ENCODE data around the gene ADORA2A. TPM values are rescaled to one million over a fixed set of nuclear protein-coding genes. Genes with fewer than 3 reads are reported as not detected.

The ADORA2A gene
- total and polyA plus RNA-seq, 4 donors, result 5.5 to 54.9 (median 22.8) TPM

DNA sequence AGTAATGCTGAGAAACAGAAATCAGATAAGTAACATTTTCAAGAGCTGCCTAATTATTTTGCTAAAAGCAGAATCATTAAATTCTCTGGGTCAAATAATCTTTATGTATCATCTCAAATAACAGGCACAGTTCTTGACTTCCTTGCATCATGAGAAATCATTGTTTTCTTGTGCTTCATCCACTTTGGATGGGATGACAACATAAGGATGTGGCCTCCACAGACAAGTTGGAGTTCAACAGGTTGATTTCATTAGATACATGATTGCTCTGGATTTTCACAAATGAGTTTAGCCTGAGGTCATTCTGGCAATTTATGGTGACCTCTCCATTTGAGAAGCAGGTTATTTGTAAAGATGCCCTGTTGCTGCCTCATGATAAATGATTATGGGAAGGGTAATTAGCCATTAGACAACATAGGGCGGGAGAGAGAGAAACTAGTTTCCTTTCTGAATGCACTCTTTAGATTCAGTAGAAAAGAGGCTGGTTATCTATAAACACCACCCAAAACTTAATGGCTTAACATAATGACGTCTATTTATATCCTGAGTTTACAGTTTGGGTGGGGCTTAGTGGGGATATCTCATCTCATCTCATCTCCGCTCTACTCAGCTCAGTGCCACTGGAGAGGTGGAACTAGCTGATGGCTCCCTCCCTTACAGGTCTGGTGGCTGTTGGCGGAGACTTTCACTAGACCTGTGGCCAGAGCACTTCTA, 35.0 kb upstream of the ADORA2A start:
- WGBS, 2 donors, result 75 to 80% methylated on average over 4 of the region's 4 CpGs
- ATAC-seq (ENCODE audit: insufficient read depth, low FRiP score) (no peak), DNase-seq (no peak)
- H3K9ac ChIP-seq (ENCODE audit: insufficient read depth in 1 of 2, low read length in 2 of 2), result no peak overlapping the region
- peaks cover 5 to 38% (median 7%) of the 10 kb centered on the region in 4 donors for H3K36me3 ChIP-seq (ENCODE audit: control insufficient read depth in 4 of 4, insufficient read depth in 4 of 4, low read length in 4 of 4)
- TF ChIP-seq, protein P1, sequence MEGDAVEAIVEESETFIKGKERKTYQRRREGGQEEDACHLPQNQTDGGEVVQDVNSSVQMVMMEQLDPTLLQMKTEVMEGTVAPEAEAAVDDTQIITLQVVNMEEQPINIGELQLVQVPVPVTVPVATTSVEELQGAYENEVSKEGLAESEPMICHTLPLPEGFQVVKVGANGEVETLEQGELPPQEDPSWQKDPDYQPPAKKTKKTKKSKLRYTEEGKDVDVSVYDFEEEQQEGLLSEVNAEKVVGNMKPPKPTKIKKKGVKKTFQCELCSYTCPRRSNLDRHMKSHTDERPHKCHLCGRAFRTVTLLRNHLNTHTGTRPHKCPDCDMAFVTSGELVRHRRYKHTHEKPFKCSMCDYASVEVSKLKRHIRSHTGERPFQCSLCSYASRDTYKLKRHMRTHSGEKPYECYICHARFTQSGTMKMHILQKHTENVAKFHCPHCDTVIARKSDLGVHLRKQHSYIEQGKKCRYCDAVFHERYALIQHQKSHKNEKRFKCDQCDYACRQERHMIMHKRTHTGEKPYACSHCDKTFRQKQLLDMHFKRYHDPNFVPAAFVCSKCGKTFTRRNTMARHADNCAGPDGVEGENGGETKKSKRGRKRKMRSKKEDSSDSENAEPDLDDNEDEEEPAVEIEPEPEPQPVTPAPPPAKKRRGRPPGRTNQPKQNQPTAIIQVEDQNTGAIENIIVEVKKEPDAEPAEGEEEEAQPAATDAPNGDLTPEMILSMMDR (IDR thresholded peaks at IDR 0.05; ENCODE audit: control extremely low read depth, extremely low read depth), result no peak
- H3K4me1 ChIP-seq (ENCODE audit: control insufficient read depth in 5 of 5, insufficient read depth in 5 of 5, low read length in 5 of 5), result peaks cover 6 to 36% (median 18%) of the 10 kb centered on the region in 5 donors
- H3K9me3 ChIP-seq (ENCODE audit: control insufficient read depth in 4 of 4, insufficient read depth in 3 of 4, low read length in 3 of 4), result peaks cover 0 to 3% (median 0%) of the 10 kb centered on the region in 4 donors
- H3K27me3 ChIP-seq (ENCODE audit: control insufficient read depth in 3 of 3, insufficient read depth in 3 of 3, low read length in 2 of 3), result no peaks in the 10 kb centered on the region
- H3K27ac ChIP-seq (ENCODE audit: low read depth in 1 of 2, low read length in 1 of 2), result peak overlapping the region in 1 of 2 donors; percentile 60
- H3K4me3 ChIP-seq, result no peak overlapping the region

DNA sequence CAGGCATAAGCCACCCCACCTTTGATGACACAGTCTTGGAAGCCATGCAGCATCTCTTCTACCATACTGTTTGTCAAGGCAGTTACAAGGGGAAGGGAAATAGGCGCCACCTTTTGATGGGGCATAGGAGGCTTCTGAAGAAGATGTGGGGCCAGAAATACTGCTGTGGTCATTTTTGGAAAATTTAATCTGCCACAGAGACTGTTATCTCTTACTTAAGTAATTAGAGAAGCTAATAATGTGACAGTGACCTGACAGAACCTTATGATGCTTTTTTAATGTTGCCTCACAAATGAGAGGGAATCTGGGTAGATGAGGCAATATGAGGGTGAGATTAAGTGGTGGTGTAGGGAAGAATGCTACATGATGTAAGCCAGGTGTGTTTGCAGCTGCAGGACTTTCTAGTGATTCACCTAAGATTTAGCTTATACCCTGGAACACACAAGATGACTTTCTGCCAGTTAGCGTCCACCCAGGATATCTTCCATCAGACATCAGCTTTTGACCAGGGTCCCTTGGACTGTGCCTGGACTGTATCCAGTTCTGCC, 34.3 kb upstream of the ADORA2A start:
- WGBS, 2 donors, result 88 to 94% methylated on average over 2 of the region's 2 CpGs
- DNase-seq (no peak), ATAC-seq (ENCODE audit: insufficient read depth, low FRiP score) (no peak)

DNA sequence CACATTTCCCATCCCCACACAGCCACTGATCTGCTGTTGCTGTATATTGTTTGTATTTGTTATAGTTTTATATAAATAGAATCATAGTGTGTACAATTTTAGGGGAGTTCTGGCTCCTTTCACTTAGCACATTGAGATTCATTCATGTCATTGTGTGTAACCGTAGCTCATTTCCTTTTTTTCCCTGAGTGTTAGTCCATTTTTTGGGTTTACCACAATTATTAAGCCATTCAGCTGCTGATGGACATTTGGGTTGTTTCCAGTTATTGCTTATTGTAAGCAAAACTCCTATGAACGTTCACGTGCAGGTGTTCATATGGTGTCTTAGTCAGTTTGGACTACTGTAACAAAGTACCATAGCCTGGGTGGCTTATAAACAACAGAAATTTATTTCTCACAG, 33.6 kb upstream of the ADORA2A start:
- 20 to 58% methylated on average over 3 of the region's 3 CpGs for WGBS, 2 donors
- peaks cover 0 to 3% (median 0%) of the 10 kb centered on the region in 4 donors for H3K9me3 ChIP-seq (ENCODE audit: control insufficient read depth in 4 of 4, insufficient read depth in 3 of 4, low read length in 3 of 4)
- TF ChIP-seq, protein P1 (IDR thresholded peaks at IDR 0.05; ENCODE audit: control extremely low read depth, extremely low read depth), result no peak
- peaks cover 6 to 39% (median 18%) of the 10 kb centered on the region in 5 donors for H3K4me1 ChIP-seq (ENCODE audit: control insufficient read depth in 5 of 5, insufficient read depth in 5 of 5, low read length in 5 of 5)
- H3K9ac ChIP-seq (ENCODE audit: insufficient read depth in 1 of 2, low read length in 2 of 2), result no peak overlapping the region
- no peak for ATAC-seq (ENCODE audit: insufficient read depth, low FRiP score)
- peaks cover 8 to 47% (median 9%) of the 10 kb centered on the region in 4 donors for H3K36me3 ChIP-seq (ENCODE audit: control insufficient read depth in 4 of 4, insufficient read depth in 4 of 4, low read length in 4 of 4)
- no peak for DNase-seq
- H3K27ac ChIP-seq (ENCODE audit: low read depth in 1 of 2, low read length in 1 of 2), result no peak overlapping the region
- H3K4me3 ChIP-seq, result no peak overlapping the region
- no peaks in the 10 kb centered on the region for H3K27me3 ChIP-seq (ENCODE audit: control insufficient read depth in 3 of 3, insufficient read depth in 3 of 3, low read length in 2 of 3)

More for the DNA sequence above, 34.3 kb upstream of the ADORA2A start:
- Histone ChIP-seq H3K27ac (ENCODE audit: low read depth in 1 of 2, low read length in 1 of 2) (peak overlapping the region in 1 of 2 donors; percentile 60), H3K4me3 (no peak overlapping the region), H3K27me3 (ENCODE audit: control insufficient read depth in 3 of 3, insufficient read depth in 3 of 3, low read length in 2 of 3) (no peaks in the 10 kb centered on the region), H3K4me1 (ENCODE audit: control insufficient read depth in 5 of 5, insufficient read depth in 5 of 5, low read length in 5 of 5) (peaks cover 6 to 36% (median 18%) of the 10 kb centered on the region in 5 donors), H3K36me3 (ENCODE audit: control insufficient read depth in 4 of 4, insufficient read depth in 4 of 4, low read length in 4 of 4) (peaks cover 8 to 40% (median 9%) of the 10 kb centered on the region in 4 donors), H3K9me3 (ENCODE audit: control insufficient read depth in 4 of 4, insufficient read depth in 3 of 4, low read length in 3 of 4) (peaks cover 0 to 3% (median 0%) of the 10 kb centered on the region in 4 donors), H3K9ac (ENCODE audit: insufficient read depth in 1 of 2, low read length in 2 of 2) (no peak overlapping the region)
- TF ChIP-seq, protein P1 (IDR thresholded peaks at IDR 0.05; ENCODE audit: control extremely low read depth, extremely low read depth), result no peak
